A549 (cell line): Measurements from ENCODE around the gene LAMP2. TPM values are rescaled to one million over a fixed set of nuclear protein-coding genes. Genes with fewer than 3 reads are reported as not detected.

Source experiments
- ATAC-seq, 2 experiments: fragments of 200-7000 bp in 1 of 2; fragments of >200 bp in 1 of 2; cut with Nextera tagmentation in 1 of 2; cut with Tn5 transposase in 1 of 2; 3 replicates each; pipeline versions ENCODE4 v1.8.0 to v1.9.1; 2018 to 2020; ENCODE audit warnings: mild to moderate bottlenecking in 1 of 2, moderate library complexity in 1 of 2
- CTCF ChIA-PET: fragments of 300-600 bp; sonication (Branson Sonifier 250); formaldehyde crosslinking; extraction: SDS; loops from one replicate; lab custom pipeline; 2021; ENCODE audit warnings: antibody characterized with exemption, inconsistent platforms; lab: Yijun Ruan, JAX
- POLR2A ChIA-PET: fragments of 350-600 bp; formaldehyde crosslinking; extraction: SDS; loops from one replicate; lab custom pipeline; 2021; ENCODE audit warnings: antibody characterized with exemption, inconsistent platforms; lab: Yijun Ruan, JAX
- DNase-seq, 2 experiments: peaks; one replicate each; pipeline versions ENCODE4 v3.0.0 to v3.0.0-alpha.2; 2011 to 2016; ENCODE audit warnings: low read depth in 1 of 2, low spot score in 1 of 2
- FAIRE-seq: peaks from 2 replicates; lab custom pipeline; 2011; peaks lifted over from hg19 to GRCh38; lab: Jason Lieb, UNC
- H3K27ac ChIP-seq, 2 experiments: fragments of >200 bp; sonication (Bioruptor Twin); formaldehyde crosslinking; 3 replicates each; pipeline ENCODE4 v1.5.1; 2016 to 2017
- H3K4me1 ChIP-seq: fragments of >200 bp; sonication (Bioruptor Twin); formaldehyde crosslinking; 3 replicates; pipeline ENCODE4 v1.6.1; 2016
- H3K4me2 ChIP-seq: fragments of >200 bp; sonication (Bioruptor Twin); formaldehyde crosslinking; 3 replicates; pipeline ENCODE4 v1.6.1; 2016
- H3K4me3 ChIP-seq: fragments of >200 bp; sonication (Bioruptor Twin); formaldehyde crosslinking; 3 replicates; pipeline ENCODE4 v1.5.1; 2016
- H3K9me3 ChIP-seq: fragments of >200 bp; sonication (Bioruptor Twin); formaldehyde crosslinking; 3 replicates; pipeline ENCODE4 v1.6.1; 2016
- CBX2 ChIP-seq: fragments of 200-600 bp; sonication (generic); IDR thresholded peaks from 2 replicates; pipeline ENCODE4 v1.6.1; 2016; ENCODE audit warnings: low read depth, mild to moderate bottlenecking, borderline replicate concordance
- CBX8 ChIP-seq: fragments of 200-600 bp; sonication (generic); IDR thresholded peaks from 2 replicates; pipeline ENCODE4 v1.6.1; 2016
- CEBPB ChIP-seq, 2 experiments: fragments of >200 bp in 1 of 2; sonication (Bioruptor Twin) in 1 of 2; formaldehyde crosslinking in 1 of 2; IDR thresholded peaks; 2 replicates each; pipeline ENCODE4 v1.6.1; 2012 to 2016
- CHD2 ChIP-seq: fragments of 150-350 bp; IDR thresholded peaks from 2 replicates; pipeline ENCODE4 v1.6.1; 2014; ENCODE audit warnings: low read length; ENCODE audit not compliant: partially characterized antibody
- CHD4 ChIP-seq: fragments of 200-600 bp; sonication (generic); IDR thresholded peaks from 2 replicates; pipeline ENCODE4 v1.6.1; 2016; ENCODE audit warnings: antibody characterized with exemption, mild to moderate bottlenecking, borderline replicate concordance
- EHF ChIP-seq: fragments of 250-450 bp; sonication (Bioruptor Pico); IDR thresholded peaks from 2 replicates; pipeline ENCODE4 v1.5.0; 2020; ENCODE audit warnings: mild to moderate bottlenecking
- HEYL ChIP-seq: fragments of 250-450 bp; sonication (Bioruptor Pico); IDR thresholded peaks from 2 replicates; pipeline ENCODE4 v1.8.0; 2021; ENCODE audit warnings: mild to moderate bottlenecking, moderate library complexity
- JUNB ChIP-seq: fragments of >200 bp; sonication (Bioruptor Twin); formaldehyde crosslinking; IDR thresholded peaks from 2 replicates; pipeline ENCODE4 v1.6.1; 2016
- MYC ChIP-seq: IDR thresholded peaks from 2 replicates; pipeline ENCODE4 v1.6.1; 2012; ENCODE audit warnings: mild to moderate bottlenecking, inconsistent platforms, low read length, improper control_type of control experiment, borderline replicate concordance
- NPAS2 ChIP-seq: fragments of 250-450 bp; sonication (Bioruptor Pico); IDR thresholded peaks from 2 replicates; pipeline ENCODE4 v1.8.0; 2022; ENCODE audit warnings: mild to moderate bottlenecking, moderate library complexity, borderline replicate concordance
- POLR2A ChIP-seq: IDR thresholded peaks from 2 replicates; pipeline ENCODE4 v1.6.1; 2012; ENCODE audit warnings: mild to moderate bottlenecking, low read length
- RFX5 ChIP-seq: fragments of 450-650 bp; IDR thresholded peaks from 2 replicates; pipeline ENCODE4 v1.7.1; 2014; ENCODE audit warnings: antibody characterized with exemption, mild to moderate bottlenecking, moderate library complexity
- SMC3 ChIP-seq: fragments of >200 bp; sonication (Bioruptor Twin); formaldehyde crosslinking; IDR thresholded peaks from 3 replicates; pipeline ENCODE4 v1.6.1; 2018; ENCODE audit warnings: inconsistent platforms
- ZC3H11A ChIP-seq: fragments of 450-650 bp; IDR thresholded peaks from 2 replicates; pipeline ENCODE4 v1.6.1; 2014; ENCODE audit warnings: antibody characterized with exemption, mild to moderate bottlenecking
- ZFP36 ChIP-seq: fragments of 450-650 bp; IDR thresholded peaks from 2 replicates; pipeline ENCODE4 v1.6.1; 2014; ENCODE audit warnings: borderline replicate concordance; ENCODE audit not compliant: partially characterized antibody
- ZSCAN20 ChIP-seq: fragments of 250-450 bp; sonication (Bioruptor Pico); IDR thresholded peaks from 2 replicates; pipeline ENCODE4 v1.8.0; 2022; ENCODE audit warnings: mild to moderate bottlenecking, moderate library complexity
- WGBS: methylation state at CpG from one replicate; pipeline ENCODE4 v1.1.6; 2017; ENCODE audit errors: missing lambda C conversion rate; 5-methylcytosine and 5-hydroxymethylcytosine counted together
- polyA plus RNA-seq, 4 experiments: library from polyadenylated mRNA; depleted of rRNA in 3 of 4; stranded (reverse); fragments of >200 nt; fragmentation: RNase III in 1 of 4; extraction: RNeasy Plus Mini Kit Qiagen cat#74134 plus additional on column Dnase treatment in 1 of 4; gene quantifications; 2 replicates in 3 of 4; 3 replicates in 1 of 4; pipeline ENCODE4 v1.2.3, GENCODE V29; 2011 to 2017
- TF ChIP-seq, protein P1 (sequence below): IDR thresholded peaks from 2 replicates; pipeline ENCODE4 v1.6.1; 2012; ENCODE audit warnings: low read depth, borderline replicate concordance
- TF ChIP-seq, protein P2 (sequence below): fragments of >200 bp; sonication (Bioruptor Twin); formaldehyde crosslinking; IDR thresholded peaks from 2 replicates; pipeline ENCODE4 v1.6.1; 2016
- TF ChIP-seq, protein P3 (sequence below): fragments of 200-600 bp; sonication (generic); IDR thresholded peaks from 2 replicates; pipeline ENCODE4 v1.6.1; 2016; ENCODE audit warnings: antibody characterized with exemption, mild to moderate bottlenecking, moderate library complexity
- TF ChIP-seq, protein P4 (sequence below): fragments of >200 bp; sonication (Bioruptor Twin); formaldehyde crosslinking; IDR thresholded peaks from 3 replicates; pipeline ENCODE4 v1.6.1; 2016
- TF ChIP-seq, protein P5 (sequence below): fragments of >200 bp; sonication (Bioruptor Twin); formaldehyde crosslinking; IDR thresholded peaks from 3 replicates; pipeline ENCODE4 v1.5.1; 2016

Gene LAMP2
- polyA plus RNA-seq, 2 of the 4 experiments (the other 2 are of a cell fraction), result 76.9 to 79.5 TPM

DNA sequence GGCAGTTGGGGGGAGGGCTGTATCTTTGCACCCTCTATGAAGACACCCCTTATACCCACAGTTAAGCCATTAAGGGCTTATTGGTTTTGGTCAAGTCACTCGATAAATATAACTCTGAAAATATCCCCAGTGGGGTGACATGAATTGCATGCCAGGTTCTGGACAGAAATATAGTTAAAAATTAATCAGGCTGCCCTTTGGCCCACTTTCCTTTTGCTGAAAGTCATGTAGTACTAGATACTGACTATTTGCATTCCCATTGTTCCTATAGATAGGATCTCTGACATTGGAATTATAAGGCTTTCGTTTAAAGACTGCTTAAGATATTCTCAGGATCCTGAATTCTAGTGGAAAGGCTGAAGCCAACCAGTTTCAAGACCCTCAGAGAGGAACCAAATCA lies 43.5 kb upstream of the LAMP2 start:
- Histone ChIP-seq H3K9me3 (no peaks in the 10 kb centered on the region), H3K27ac (peak overlapping the region in 1 of 2 experiments; percentile 52; a peak in 3 of 6 replicates), H3K4me1 (peaks cover 14% of the 10 kb centered on the region)
- ATAC-seq, result no peak
- POLR2A ChIA-PET, result no interaction called here
- DNase-seq, result no peak
- 13% methylated on average over 2 of the region's 2 CpGs for WGBS
- no peak for FAIRE-seq
- TF ChIP-seq CHD2 (no peak), HEYL (CRISPR knock-in tag) (no peak), CHD4 (no peak), NPAS2 (no peak), SMC3 (no peak), CBX8 (no peak), POLR2A (no peak), CBX2 (no peak)
- TF ChIP-seq, protein P1, sequence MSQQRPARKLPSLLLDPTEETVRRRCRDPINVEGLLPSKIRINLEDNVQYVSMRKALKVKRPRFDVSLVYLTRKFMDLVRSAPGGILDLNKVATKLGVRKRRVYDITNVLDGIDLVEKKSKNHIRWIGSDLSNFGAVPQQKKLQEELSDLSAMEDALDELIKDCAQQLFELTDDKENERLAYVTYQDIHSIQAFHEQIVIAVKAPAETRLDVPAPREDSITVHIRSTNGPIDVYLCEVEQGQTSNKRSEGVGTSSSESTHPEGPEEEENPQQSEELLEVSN, result no peak
- TF ChIP-seq, protein P2, sequence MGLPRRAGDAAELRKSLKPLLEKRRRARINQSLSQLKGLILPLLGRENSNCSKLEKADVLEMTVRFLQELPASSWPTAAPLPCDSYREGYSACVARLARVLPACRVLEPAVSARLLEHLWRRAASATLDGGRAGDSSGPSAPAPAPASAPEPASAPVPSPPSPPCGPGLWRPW, result no peak
- TF ChIP-seq, protein P3, sequence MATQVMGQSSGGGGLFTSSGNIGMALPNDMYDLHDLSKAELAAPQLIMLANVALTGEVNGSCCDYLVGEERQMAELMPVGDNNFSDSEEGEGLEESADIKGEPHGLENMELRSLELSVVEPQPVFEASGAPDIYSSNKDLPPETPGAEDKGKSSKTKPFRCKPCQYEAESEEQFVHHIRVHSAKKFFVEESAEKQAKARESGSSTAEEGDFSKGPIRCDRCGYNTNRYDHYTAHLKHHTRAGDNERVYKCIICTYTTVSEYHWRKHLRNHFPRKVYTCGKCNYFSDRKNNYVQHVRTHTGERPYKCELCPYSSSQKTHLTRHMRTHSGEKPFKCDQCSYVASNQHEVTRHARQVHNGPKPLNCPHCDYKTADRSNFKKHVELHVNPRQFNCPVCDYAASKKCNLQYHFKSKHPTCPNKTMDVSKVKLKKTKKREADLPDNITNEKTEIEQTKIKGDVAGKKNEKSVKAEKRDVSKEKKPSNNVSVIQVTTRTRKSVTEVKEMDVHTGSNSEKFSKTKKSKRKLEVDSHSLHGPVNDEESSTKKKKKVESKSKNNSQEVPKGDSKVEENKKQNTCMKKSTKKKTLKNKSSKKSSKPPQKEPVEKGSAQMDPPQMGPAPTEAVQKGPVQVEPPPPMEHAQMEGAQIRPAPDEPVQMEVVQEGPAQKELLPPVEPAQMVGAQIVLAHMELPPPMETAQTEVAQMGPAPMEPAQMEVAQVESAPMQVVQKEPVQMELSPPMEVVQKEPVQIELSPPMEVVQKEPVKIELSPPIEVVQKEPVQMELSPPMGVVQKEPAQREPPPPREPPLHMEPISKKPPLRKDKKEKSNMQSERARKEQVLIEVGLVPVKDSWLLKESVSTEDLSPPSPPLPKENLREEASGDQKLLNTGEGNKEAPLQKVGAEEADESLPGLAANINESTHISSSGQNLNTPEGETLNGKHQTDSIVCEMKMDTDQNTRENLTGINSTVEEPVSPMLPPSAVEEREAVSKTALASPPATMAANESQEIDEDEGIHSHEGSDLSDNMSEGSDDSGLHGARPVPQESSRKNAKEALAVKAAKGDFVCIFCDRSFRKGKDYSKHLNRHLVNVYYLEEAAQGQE, result no peak
- TF ChIP-seq, protein P4, sequence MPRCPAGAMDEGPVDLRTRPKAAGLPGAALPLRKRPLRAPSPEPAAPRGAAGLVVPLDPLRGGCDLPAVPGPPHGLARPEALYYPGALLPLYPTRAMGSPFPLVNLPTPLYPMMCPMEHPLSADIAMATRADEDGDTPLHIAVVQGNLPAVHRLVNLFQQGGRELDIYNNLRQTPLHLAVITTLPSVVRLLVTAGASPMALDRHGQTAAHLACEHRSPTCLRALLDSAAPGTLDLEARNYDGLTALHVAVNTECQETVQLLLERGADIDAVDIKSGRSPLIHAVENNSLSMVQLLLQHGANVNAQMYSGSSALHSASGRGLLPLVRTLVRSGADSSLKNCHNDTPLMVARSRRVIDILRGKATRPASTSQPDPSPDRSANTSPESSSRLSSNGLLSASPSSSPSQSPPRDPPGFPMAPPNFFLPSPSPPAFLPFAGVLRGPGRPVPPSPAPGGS, result no peak
- TF ChIP-seq, all 56 proteins: peak for 0
- no peak overlapping the region for H3K4me3 ChIP-seq
- peak overlapping the region; percentile 64 for H3K4me2 ChIP-seq
- CTCF ChIA-PET, result interaction anchor here (0.8 to 1.8 kb wide), 4 partner anchors 14 to 258 kb away, joined by 3 to 5 read pairs (median 3); no protein-coding TSS in a partner anchor

DNA sequence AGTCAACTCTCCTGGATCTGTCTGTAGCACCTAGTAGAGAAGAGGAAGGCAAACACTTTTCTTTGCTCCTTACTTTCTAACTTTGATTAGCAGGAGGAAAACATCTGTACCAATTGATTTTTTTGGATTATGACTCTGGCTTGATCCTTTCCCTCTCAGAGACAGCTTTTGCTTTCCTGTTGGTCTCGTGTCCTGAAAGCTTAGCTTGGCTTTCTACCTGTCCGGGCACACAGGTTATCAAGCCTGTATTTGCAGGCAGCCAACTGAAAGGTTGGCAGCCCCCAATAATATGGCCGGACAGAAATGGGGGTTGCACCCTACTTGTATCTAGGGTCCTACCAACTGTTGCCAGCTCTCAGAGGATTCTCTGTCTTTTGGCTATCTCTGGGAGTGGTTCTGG lies 43.1 kb upstream of the LAMP2 start:
- ATAC-seq (no peak), DNase-seq (no peak), FAIRE-seq (no peak)
- Histone ChIP-seq H3K9me3 (no peaks in the 10 kb centered on the region), H3K4me2 (peak overlapping the region; percentile 64), H3K4me1 (peaks cover 13% of the 10 kb centered on the region), H3K4me3 (no peak overlapping the region), H3K27ac (peak overlapping the region in 1 of 2 experiments; percentile 52; a peak in 3 of 6 replicates)
- 88% methylated on average over 3 of the region's 3 CpGs for WGBS
- ChIA-PET POLR2A (no interaction called here), CTCF (interaction anchor here (0.8 to 1.8 kb wide), 3 partner anchors 14 to 258 kb away, joined by 3 to 5 read pairs (median 3); no protein-coding TSS in a partner anchor)
- TF ChIP-seq EHF (CRISPR knock-in tag) (no peak), ZC3H11A (no peak), CEBPB (IDR thresholded peaks at IDR 0.05) (no peak), MYC (no peak), ZSCAN20 (CRISPR knock-in tag) (no peak), POLR2A (no peak), JUNB (no peak), CBX2 (no peak), RFX5 (no peak), CHD4 (no peak), ZFP36 (no peak)
- TF ChIP-seq, protein P1, result no peak
- TF ChIP-seq, protein P5, sequence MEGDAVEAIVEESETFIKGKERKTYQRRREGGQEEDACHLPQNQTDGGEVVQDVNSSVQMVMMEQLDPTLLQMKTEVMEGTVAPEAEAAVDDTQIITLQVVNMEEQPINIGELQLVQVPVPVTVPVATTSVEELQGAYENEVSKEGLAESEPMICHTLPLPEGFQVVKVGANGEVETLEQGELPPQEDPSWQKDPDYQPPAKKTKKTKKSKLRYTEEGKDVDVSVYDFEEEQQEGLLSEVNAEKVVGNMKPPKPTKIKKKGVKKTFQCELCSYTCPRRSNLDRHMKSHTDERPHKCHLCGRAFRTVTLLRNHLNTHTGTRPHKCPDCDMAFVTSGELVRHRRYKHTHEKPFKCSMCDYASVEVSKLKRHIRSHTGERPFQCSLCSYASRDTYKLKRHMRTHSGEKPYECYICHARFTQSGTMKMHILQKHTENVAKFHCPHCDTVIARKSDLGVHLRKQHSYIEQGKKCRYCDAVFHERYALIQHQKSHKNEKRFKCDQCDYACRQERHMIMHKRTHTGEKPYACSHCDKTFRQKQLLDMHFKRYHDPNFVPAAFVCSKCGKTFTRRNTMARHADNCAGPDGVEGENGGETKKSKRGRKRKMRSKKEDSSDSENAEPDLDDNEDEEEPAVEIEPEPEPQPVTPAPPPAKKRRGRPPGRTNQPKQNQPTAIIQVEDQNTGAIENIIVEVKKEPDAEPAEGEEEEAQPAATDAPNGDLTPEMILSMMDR, result no peak
